Femur (tissue), 1 donor: ENCODE data around the gene CDC42SE2.

Source experiments
- DNase-seq: peaks from one replicate; pipeline ENCODE4 v3.0.0-alpha.2; 2017

The CDC42SE2 gene, protein sequence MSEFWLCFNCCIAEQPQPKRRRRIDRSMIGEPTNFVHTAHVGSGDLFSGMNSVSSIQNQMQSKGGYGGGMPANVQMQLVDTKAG

DNA sequence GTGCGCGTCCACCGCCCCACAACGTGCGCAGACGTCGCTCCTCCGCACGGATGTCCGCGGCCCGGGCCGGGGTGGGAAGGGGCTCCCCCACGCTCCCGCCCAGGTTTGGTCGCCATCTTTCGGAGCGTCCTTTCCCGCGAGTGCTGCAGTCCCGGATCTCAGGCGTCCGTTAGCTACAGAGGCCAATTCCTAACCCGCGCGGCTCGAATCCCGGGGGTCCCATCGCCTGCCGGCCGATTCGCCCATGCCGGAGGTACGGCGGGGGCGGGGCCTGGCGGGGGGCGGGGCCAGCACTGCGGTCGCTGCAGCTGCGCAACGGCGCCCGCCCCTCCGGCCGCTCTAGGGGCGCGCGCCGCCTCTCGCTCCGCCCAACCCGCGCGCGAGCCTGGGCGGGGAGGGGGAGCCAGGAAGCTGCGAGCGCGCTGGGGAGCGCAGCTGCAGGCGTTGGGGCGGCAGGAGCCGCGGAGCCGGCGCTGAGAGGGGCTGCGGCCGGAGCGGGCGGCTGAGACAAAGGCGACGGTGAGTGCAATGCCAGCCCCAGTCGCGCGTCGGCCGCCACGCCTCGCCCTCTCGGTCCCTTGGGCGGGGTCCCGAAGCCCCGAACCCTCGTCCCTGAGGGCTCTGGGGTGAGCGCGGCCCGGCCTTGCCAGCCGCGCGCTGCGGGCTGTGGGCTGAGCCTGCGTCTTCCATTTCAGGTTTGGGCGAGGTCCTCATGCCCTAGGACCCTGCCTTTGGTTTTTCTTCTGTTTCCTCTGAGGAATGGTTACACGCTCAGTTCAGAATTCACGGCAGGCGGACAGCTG lies at the start of gene CDC42SE2:
Gene CDC42SE2 (plus strand): TSS at position 406 of the 803 bp plus-strand sequence. CDS start 95,441 bp downstream, outside the sequence.
- peak; percentile 93 for DNase-seq

DNA sequence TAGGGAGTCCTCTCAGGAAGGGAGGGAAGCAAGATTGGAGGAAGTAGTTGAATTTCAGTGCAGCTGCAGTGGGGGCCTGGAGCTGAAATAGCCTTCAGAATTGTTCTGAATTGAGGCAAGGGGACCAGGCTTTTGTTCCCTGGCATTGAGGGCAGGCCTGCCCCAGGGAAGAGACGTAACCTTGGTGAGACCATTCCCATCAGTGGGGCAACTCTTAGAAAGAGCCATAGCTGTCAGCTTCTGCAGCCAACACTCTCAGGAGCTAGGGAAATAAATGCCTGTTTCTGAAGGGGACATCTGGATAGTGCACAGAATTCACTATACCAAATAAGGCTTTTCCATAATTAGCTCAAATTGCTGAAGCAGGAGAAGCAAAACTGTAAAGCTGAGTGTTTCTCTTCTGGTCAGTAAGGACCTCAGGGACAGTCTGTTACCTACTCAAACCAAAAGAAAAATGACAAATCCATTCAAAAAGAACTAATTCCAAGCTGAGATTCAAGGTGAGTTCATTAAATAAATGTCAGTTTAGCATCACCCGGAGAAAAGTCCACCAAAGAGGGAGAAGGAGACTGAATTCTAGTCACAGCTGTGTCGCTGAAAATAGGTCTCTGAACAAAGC lies 49.1 kb upstream of the CDC42SE2 start:
- DNase-seq, result no peak

DNA sequence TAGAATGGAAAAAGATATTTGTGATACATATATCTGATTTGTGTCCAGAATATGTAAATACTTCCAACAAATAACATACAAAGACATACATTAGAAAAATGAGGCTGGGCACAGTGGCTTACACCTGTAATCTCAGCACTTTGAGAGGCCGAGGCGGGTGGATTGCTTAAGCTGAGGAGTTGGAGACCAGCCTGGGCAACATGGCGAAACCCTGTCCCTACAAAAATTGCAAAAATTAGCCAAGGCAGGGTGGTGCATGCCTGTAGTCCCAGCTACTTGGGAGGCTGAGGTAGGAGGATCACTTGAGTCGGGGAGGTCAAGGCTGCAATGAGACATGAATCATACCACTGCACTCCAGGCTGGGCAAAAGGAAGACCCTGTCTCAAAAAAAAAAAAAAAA lies 46.1 kb upstream of the CDC42SE2 start:
- DNase-seq, result no peak

DNA sequence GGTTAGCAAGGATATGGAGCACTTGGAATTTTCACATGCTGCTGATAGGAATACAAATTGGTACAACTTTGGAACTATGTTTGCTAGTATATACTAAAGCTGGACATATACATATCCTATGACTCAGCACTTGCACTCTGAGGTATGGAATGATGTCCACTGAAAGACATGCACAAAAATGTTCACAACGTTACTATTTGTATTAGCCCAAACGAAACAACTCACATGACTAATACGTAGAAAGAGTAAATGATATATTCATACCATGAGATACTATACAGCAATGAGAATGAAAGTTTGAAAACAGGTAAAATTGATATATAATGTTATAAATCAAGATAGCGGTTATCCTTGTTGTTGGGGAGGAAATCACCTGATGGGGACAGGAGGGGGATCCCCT lies 45.5 kb upstream of the CDC42SE2 start:
- no peak for DNase-seq

DNA sequence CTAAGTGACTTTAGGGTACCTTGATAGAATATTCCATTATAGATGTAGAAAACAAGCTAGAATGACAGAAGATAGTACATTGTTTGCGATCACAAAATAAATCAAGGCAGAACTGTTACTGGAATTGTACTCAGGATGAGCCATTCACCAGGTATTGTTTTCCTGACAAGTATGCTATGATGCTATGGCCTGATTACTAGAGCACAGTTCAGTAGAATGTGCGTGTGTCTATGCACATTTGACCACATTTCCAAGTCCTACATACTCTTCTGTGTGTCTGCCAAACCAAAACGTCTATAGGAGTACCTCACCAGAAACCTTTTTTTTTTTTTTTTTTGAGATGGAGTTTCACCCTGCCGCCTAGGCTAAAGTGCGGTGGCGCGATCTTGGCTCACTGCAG lies 43.3 kb upstream of the CDC42SE2 start:
- DNase-seq, result no peak

DNA sequence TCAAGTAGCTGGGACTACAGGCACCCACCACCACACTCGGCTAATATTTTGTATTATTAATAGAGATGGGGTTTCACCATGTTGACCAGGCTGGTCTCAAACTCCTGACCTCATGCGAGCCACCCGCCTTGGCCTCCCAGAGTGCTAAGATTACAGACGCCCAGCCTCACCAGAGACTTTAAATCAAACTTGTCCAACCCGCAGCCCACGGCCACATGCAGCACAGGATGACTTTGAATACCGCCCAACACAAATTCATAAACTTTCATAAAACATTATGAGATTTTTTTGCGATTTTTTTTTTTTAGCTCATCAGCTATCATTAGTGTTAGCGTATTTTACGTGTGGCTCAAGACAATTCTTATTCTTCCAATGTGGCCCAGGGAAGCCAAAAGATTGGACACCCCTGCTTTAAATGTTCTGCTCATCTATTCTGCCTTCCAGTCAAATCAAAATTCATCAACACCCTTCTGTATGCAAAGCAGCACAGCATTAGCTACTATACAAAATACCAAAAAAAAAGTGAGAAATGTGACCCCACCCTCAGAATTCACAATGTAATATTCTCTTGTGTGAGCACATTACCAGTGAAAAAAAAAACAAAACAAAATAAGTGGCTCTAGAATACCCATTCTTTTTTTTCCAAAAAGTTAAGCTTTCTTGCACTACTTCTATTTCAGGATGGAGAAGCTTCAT lies 42.7 kb upstream of the CDC42SE2 start:
- DNase-seq, result no peak

DNA sequence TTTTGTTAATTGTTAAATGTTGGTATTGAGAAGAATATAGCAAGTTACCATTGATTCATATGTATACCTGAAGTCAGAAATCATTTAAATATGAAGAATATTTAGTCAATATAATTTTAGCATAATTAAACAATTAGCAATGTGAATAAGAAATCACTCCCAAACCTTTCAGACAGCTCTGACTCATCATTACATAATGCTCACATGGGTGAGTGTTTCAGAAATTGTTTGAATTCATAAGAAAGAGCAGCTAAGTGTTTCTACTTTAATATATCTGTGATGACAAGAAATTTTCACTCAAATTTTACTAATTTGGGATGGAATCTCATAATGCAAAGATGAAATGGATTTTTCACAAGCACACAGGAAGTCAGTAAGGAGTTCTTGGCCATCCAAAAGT lies 42.0 kb upstream of the CDC42SE2 start:
- DNase-seq, result no peak

DNA sequence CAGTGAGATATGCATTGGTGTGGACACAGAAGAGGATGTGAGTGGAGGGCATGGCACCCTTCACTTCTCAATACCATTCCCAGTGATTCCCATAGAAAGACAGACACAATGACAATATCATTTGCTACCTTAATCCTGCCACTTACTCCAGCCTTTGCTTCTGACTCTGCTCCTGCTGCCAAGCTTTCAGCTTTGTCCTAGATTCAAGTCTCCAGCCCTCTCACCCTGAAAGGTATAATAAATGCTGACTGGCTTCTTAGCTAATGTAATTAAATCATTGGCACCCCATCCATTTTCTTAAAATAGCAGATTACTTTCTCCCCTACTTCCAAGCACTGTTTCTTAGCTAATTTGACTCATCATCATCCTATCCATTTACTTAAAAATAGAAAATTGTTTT lies 41.1 kb upstream of the CDC42SE2 start:
- no peak for DNase-seq

DNA sequence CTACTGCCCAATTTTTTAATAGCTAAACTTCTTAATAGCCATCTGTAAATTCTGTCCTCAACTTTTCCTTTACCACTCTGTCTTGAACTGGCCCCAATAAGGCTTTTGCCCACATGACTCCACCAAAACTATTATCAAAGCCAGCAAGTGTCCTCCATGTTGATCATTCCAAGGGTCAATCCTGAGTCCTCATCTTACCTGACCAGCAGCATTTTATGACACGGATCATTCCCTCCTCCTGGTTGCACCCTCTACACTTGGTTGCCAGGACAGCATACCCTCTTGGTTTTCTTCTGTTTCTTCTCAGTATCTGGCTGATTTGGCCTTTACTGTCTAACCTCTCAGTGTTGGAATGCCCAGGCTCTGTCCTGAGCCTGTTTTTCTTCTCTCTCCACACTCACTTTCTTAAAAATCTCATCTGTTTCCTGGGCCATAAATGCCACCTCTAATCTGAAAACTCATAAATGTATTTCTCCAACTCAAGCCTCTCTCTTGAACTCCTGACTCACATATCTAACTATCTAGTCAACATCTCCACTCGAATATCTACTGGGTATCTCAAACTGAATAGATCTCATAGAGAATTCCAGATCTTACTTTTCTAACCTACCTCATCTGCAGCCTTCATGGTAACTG lies 40.0 kb upstream of the CDC42SE2 start:
- no peak for DNase-seq

DNA sequence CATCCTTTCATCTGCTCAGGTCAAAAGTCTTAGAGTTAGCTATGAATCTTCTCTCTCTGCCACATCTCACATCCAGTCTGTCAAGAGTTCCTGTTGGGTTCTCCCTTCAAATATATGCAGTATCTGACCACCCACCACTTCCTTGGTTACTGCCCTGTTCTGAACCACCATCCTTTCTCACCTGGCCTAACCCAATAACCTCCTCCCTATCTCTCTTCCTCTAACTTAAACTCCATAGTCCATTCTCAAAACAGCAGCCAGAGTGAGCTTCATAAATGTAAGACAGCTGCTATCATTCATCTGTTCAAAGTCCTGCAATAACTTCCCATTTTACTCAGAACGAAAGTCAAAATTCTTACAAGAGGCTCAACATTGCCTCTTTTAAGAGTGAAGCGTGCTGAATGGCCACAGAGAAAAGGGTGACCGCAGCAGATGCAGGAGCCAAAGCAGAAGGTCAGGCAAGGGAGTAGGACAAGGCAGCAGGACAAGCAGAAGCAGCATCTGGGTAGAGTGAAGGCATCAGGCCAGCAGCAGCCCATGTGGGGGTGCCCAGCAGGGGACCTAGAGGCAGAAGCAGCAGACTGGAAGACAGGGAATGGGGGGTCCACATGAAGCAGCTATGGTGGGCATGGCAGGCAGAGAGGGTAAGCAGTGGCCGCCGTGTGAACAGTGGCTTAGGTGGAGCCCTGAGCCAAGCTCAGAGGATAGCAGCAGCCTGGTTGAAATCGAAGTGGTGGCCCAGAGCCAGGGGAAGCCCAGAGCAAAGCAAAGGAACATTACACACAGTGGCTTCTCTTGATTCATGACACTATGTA lies 39.3 kb upstream of the CDC42SE2 start:
- DNase-seq, result no peak

DNA sequence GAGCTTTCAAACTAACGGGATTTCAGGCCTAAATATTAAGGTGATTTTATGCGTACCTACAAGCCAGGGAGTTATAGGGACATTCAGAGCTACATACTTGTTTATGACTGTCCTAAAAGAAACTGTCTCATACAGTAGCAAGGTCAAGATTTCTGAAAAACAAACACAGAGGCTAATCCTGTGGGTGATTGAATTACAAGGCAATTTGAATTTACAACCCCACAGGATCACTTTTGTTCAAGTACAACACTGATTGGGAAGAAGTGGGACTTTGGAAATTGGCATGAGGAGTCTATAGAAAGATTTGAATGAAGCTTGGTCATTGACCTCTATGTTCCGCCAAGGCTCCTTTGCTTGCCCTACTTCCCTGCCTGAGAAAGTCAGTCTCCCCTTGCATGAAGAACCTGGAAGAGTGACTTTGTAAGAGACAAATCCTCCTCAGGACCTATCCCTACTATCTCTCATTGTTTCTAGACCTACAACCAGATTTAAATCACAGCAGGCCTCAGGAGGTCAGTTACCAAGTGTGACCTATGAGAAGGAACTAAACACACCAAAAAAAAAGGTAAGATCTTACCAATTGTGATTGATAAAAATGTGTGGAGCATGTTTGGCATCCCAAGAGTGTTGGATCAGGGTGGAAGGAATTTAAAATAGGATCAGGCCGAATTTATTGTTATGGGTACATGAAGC lies 38.4 kb upstream of the CDC42SE2 start:
- no peak for DNase-seq

DNA sequence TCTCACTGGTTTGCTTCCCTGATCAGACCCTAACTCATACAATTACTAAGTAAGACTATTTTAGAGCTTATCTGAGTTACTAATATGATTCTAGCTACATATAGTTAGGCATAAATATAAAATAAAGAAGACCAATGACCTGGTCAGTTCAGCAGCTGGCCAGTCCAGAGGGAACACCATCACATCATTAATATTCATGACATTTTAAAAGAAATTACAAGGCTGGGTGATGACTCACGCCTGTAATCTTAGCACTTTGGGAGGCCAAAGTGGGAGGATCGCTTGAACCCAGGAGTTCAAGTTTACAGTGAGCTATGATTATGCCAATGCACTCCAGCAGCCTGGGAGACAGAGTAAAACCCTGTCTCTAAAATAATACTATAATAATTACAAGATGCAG lies 37.0 kb upstream of the CDC42SE2 start:
- no peak for DNase-seq

DNA sequence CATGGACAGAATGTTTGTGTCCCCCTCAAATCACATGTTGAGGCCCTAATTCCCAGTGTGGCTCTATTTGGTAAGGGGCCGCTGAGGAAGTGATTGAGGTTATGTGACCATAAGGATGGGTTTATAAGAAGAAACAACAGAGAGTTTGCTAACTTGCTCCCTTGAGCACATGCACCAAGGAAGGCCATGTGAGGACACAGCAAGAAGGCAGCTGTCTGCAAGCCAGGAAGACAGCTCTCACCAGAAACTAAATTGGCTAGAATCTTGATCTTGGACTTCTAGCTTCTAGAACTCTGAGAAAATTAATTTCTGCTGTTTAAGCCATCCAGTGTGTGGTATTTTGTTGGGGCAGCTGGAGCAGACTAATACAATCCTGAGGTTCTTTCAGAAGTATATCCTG lies 35.2 kb upstream of the CDC42SE2 start:
- no peak for DNase-seq

DNA sequence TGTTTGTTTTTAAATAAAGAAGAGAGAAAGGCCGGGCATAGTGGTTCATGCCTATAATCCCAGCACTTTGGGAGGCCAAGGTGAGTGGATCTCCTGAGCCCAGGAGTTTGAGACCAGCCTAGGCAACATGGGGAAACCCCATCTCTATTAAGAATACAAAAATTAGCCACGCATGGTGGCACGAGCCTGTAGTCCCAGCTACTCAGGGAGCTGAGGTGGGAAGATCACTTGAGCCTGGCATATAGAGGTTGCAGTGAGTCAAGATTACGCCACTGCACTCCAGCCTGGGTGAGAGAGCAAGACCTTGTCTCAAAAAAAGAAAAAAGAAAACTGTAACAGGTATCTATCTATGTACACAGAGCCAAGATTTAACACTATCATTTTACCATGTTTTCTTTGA lies 34.2 kb upstream of the CDC42SE2 start:
- no peak for DNase-seq

DNA sequence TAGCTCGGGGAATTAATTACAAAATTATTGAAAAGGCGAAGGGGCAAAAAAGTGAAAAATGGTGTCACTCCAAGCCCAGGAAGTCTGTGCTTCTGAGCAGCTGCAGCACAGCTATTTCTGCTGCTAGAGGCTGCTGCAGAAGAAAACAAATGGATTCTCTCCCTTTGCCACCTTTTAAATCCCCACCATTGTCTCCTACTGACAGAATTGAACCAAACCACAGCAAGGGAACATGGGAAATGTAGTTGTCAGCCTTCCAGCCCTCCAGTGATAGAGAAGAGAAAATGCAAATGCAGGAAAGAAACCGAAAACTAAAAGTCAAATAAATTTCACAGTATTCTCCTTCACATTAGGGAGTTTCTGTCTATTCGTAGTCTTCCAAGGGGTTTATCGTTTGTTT lies 33.4 kb upstream of the CDC42SE2 start:
- no peak for DNase-seq

DNA sequence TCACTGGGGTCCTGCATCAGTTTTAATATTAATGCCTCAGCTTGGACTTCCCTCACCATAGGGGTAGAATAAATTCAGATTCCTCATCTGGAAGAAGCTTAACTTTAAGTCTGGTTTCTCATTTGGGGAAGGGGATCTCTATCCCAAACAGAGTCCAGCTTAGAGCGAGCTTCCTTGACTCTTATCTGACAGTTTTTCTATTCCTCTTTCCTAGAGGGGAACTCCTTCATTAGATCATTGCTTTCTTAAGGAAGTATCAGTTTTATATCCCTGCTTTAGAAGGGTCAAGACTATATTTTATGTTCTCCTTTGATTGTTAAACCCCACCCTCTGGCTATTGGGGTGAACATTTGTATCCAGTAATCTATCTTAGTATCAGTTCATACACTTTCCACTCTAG lies 24.2 kb upstream of the CDC42SE2 start:
- DNase-seq, result no peak

DNA sequence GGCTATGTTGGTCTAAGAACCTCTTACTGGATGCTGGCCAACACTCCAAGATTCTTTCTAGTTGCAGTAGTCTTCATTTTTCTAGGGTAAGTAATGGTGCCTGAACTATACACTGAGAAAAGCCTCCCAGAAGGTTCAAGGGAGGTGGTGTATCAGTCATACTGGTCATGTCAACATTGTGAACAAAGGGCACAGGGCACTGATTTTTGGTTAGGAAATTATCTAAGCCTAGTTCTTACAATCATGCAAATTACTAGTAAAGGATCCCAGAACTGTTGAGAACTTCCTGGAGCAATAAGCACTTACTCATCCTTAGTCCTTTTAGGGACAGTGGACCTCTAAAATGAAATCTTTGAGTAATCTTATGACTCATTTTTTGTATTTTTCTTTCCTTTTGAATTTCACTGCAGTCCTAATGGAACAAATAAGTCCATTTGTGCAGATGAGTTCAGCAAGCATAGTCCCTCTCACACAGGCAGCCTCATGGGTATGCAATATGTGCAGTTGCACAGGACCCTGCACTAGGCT lies 21.1 kb upstream of the CDC42SE2 start:
- DNase-seq, result no peak

DNA sequence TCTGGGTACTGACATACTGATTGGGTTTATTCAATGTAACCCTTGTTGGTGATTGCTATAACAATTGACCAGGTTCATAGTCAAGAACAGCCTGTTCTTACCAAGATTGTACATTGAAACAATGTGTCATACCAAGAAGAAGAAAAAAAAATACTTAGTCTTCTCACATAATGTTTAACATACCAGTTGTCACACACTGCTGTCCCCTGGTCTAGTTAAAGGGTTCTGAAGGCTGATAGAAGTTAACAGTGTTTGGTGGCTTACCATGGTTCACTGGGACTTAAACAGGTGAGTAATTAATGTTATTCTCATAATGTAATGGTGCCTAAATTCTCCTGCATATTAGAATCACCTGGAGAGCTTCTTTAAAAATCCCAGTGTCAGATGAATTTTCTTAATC lies 18.5 kb upstream of the CDC42SE2 start:
- DNase-seq, result no peak

DNA sequence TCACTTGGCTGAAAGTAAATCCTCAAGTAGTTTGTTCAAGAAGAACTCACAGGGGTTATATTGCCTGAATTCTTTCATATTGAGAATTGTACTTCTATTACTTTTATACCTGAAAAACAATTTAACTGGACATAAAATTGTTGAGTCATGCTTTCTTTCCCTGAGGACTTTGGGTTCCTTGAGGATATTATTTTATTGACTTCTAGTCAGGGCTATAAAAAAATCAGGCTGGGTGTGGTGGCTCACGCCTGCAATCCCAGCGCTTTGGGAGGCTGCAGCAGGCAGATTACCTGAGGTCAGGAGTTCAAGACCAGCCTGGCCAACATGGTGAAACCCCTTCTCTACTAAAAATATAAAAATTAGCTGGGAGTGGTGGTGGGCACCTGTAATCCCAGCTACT lies 17.9 kb upstream of the CDC42SE2 start:
- DNase-seq, result no peak

DNA sequence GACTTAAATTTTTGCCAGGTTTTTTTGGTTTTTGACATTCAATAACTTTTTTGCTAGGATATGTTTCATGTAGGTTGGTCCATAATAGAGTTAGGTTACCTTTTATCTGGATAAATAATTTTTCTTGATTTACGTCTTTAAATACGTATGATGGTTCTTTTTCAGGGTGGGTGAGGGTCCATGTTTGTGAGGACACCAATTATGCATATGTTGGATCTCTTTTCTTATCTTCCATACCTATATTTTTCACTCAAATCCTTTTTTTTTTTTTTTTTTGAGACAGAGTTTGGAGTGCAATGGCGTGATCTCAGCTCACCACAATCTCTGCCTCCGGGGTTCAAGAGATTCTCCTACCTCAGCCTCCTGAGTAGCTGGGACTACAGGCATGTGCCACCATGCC lies 17.3 kb upstream of the CDC42SE2 start:
- DNase-seq, result no peak

DNA sequence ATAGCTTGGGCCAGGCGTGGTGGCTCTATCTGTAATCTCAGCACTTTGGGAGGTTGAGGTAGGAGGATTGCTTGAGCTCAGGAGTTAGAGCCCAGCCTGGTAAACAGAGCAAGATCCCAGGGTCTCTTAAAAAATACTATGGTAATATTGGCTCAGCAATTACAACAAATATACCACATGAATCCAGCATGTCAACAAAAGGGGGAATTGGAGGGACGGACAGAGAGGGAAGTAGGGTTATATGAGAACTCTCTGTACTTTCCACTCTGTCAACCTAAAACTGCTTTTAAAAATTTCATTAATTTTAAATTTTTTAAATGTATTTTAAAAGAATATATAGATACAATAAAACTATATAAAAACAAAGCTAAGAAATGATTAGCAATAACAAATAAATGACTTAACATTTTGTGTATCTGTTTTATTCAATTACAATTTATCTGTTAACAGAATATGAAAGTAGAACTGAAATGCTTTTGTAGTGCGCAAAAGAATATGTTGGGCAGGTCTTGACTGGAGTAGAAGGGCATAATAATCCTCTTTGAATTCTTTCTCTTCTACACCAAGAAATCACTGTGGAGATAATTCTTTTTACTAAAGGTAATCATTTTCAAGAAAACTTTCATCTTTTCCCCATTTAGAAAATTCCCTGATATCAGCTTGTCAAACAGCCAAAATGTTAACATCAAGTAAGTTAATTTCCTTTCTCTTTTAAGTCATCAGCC lies 12.9 kb upstream of the CDC42SE2 start:
- DNase-seq, result no peak
